Globus pallidus (tissue), 1 donor: ENCODE data around the gene COL16A1.

Experiments used
- DNase-seq: peaks from one replicate; pipeline ENCODE4 v3.0.0-alpha.2; 2015; ENCODE audit warnings: low spot score

The COL16A1 gene

GRCh38 chr1:31706384-31707058 lies 2.7 kb upstream of the COL16A1 start:
- no peak for DNase-seq

- DNase-seq: peak; percentile 60
These were observed 1.5 kb upstream of the COL16A1 start for GRCh38 chr1:31705080-31705866.

GRCh38 chr1:31704271-31705079 lies 658 bp upstream of the COL16A1 start:
- DNase-seq: peak; percentile 36

GRCh38 chr1:31702836-31703404 lies 897 bp downstream of the COL16A1 start:
- DNase-seq: no peak

- peak; percentile 94 for DNase-seq
These were observed 2.6 kb downstream of the COL16A1 start for GRCh38 chr1:31701091-31701736.

GRCh38 chr1:31700468-31701090 lies 3.2 kb downstream of the COL16A1 start:
- DNase-seq: no peak

- DNase-seq: no peak
These were observed 4.4 kb downstream of the COL16A1 start for GRCh38 chr1:31699341-31699891.

- DNase-seq: no peak
These were observed 6.3 kb downstream of the COL16A1 start for GRCh38 chr1:31697369-31697984.

GRCh38 chr1:31696242-31696641 lies 7.6 kb downstream of the COL16A1 start:
- DNase-seq: peak; percentile 97

GRCh38 chr1:31695327-31695726 lies 8.5 kb downstream of the COL16A1 start:
- no peak for DNase-seq

GRCh38 chr1:31694964-31695313 lies 8.9 kb downstream of the COL16A1 start:
- DNase-seq: peak; percentile 97

- no peak for DNase-seq
These were observed 9.5 kb downstream of the COL16A1 start for GRCh38 chr1:31694069-31694963.

- no peak for DNase-seq
These were observed 10.6 kb downstream of the COL16A1 start for GRCh38 chr1:31693231-31693630.

GRCh38 chr1:31691951-31692350 lies 11.9 kb downstream of the COL16A1 start:
- DNase-seq: no peak

GRCh38 chr1:31691446-31691845 lies 12.4 kb downstream of the COL16A1 start:
- no peak for DNase-seq

GRCh38 chr1:31690921-31691320 lies 12.9 kb downstream of the COL16A1 start:
- no peak for DNase-seq

- DNase-seq: no peak
These were observed 14.0 kb downstream of the COL16A1 start for GRCh38 chr1:31689854-31690253.

- DNase-seq: no peak
These were observed 14.4 kb downstream of the COL16A1 start for GRCh38 chr1:31689379-31689778.

GRCh38 chr1:31688233-31688918 lies 15.4 kb downstream of the COL16A1 start:
- DNase-seq: no peak
